ENCODE measurements around the gene DAPK1.

DNA sequence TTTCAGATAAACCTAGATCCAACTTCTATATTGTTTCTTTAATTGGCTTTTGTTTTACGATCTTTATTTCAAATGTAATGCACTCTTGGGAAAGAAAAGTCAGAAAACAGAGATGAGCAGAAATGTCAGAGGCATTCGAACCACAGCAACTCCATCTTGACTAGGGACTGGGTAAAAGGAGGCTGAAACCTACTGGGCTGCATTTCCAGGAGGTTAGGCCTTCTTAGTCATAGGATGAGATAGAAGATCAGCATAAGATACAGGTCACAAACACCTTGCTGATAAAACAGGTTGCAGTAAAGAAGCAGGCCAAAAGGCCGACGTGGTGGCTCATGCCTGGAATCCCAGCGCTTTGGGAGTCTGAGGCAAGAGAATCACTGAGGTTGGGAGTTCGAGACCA, 30.5 kb upstream of the DAPK1 start:
- TF ChIP-seq, protein P1, sequence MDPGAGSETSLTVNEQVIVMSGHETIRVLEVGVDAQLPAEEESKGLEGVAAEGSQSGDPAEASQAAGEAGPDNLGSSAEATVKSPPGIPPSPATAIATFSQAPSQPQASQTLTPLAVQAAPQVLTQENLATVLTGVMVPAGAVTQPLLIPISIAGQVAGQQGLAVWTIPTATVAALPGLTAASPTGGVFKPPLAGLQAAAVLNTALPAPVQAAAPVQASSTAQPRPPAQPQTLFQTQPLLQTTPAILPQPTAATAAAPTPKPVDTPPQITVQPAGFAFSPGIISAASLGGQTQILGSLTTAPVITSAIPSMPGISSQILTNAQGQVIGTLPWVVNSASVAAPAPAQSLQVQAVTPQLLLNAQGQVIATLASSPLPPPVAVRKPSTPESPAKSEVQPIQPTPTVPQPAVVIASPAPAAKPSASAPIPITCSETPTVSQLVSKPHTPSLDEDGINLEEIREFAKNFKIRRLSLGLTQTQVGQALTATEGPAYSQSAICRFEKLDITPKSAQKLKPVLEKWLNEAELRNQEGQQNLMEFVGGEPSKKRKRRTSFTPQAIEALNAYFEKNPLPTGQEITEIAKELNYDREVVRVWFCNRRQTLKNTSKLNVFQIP (CRISPR knock-in tag; IDR thresholded peaks at IDR 0.05; ENCODE audit: borderline replicate concordance, low read depth) = no peak
- TF ChIP-seq BACH2 (CRISPR knock-in tag; IDR thresholded peaks at IDR 0.05; ENCODE audit: borderline replicate concordance) (no peak), ISL1 (CRISPR knock-in tag; IDR thresholded peaks at IDR 0.05) (no peak), OSR1 (CRISPR knock-in tag; IDR thresholded peaks at IDR 0.05) (no peak), ZC3H10 (CRISPR knock-in tag; IDR thresholded peaks at IDR 0.05) (no peak), TOX (CRISPR knock-in tag; IDR thresholded peaks at IDR 0.05; ENCODE audit: borderline replicate concordance) (no peak)
- TF ChIP-seq, protein P2, sequence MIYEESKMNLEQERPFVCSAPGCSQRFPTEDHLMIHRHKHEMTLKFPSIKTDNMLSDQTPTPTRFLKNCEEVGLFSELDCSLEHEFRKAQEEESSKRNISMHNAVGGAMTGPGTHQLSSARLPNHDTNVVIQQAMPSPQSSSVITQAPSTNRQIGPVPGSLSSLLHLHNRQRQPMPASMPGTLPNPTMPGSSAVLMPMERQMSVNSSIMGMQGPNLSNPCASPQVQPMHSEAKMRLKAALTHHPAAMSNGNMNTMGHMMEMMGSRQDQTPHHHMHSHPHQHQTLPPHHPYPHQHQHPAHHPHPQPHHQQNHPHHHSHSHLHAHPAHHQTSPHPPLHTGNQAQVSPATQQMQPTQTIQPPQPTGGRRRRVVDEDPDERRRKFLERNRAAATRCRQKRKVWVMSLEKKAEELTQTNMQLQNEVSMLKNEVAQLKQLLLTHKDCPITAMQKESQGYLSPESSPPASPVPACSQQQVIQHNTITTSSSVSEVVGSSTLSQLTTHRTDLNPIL (CRISPR knock-in tag; IDR thresholded peaks at IDR 0.05; ENCODE audit: low read depth) = no peak
- TF ChIP-seq, protein P3, sequence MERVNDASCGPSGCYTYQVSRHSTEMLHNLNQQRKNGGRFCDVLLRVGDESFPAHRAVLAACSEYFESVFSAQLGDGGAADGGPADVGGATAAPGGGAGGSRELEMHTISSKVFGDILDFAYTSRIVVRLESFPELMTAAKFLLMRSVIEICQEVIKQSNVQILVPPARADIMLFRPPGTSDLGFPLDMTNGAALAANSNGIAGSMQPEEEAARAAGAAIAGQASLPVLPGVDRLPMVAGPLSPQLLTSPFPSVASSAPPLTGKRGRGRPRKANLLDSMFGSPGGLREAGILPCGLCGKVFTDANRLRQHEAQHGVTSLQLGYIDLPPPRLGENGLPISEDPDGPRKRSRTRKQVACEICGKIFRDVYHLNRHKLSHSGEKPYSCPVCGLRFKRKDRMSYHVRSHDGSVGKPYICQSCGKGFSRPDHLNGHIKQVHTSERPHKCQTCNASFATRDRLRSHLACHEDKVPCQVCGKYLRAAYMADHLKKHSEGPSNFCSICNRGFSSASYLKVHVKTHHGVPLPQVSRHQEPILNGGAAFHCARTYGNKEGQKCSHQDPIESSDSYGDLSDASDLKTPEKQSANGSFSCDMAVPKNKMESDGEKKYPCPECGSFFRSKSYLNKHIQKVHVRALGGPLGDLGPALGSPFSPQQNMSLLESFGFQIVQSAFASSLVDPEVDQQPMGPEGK (CRISPR knock-in tag; IDR thresholded peaks at IDR 0.05; ENCODE audit: borderline replicate concordance) = no peak

Data from SK-N-SH treated with all-trans-retinoic acid at 6 μM for 48 hours (cell line).